Esophagus muscularis mucosa (tissue), 4 donors: ENCODE measurements around the gene JMJD7. TPM values are rescaled to one million over a fixed set of nuclear protein-coding genes. Genes with fewer than 3 reads are reported as not detected.

Source experiments
- DNase-seq: peaks from one replicate; pipeline ENCODE4 v3.0.0-alpha.2; 2017; ENCODE audit errors: extremely low spot score
- H3K27ac ChIP-seq, 4 donors: fragments of 200-600 bp; sonication (generic); replicated peaks in 1 of 4; 1 replicate in 3 of 4; 2 replicates in 1 of 4; pipeline ENCODE4 v1.5.1; 2016 to 2019; ENCODE audit warnings: mild to moderate bottlenecking in 1 of 4
- H3K27me3 ChIP-seq, 4 donors: fragments of 200-600 bp; sonication (generic); one replicate each; pipeline versions ENCODE4 v1.5.1 to v1.6.0; 2016 to 2019
- H3K36me3 ChIP-seq, 4 donors: fragments of 200-600 bp; sonication (generic); one replicate each; pipeline ENCODE4 v1.5.1; 2016 to 2019
- H3K4me1 ChIP-seq, 4 donors: fragments of 200-600 bp; sonication (generic); one replicate each; pipeline ENCODE4 v1.5.1; 2016 to 2019
- H3K4me3 ChIP-seq, 4 donors: fragments of 200-600 bp; sonication (generic); 1 replicate in 2 of 4; 2 replicates in 2 of 4; pipeline ENCODE4 v1.5.1; 2016 to 2019; ENCODE audit warnings: mild to moderate bottlenecking in 4 of 4, moderate library complexity in 1 of 4
- H3K9me3 ChIP-seq, 4 donors: fragments of 200-600 bp; sonication (generic); 1 replicate in 3 of 4; 2 replicates in 1 of 4; pipeline ENCODE4 v1.5.1; 2016 to 2019
- CTCF ChIP-seq, 3 experiments: fragments of 200-600 bp in 2 of 3; fragments of 450-650 bp in 1 of 3; sonication (generic) in 2 of 3; IDR thresholded peaks; one replicate each; pipeline ENCODE4 v1.5.1; 2017 to 2019; ENCODE audit warnings: antibody characterized with exemption in 3 of 3, mild to moderate bottlenecking in 2 of 3, moderate library complexity in 1 of 3
- EP300 ChIP-seq: sonication (generic); formaldehyde crosslinking; IDR thresholded peaks from one replicate; pipeline ENCODE4 v1.6.1; 2017; ENCODE audit warnings: antibody characterized with exemption
- POLR2A ChIP-seq: fragments of 450-650 bp; IDR thresholded peaks from one replicate; pipeline ENCODE4 v1.6.1; 2017; ENCODE audit warnings: antibody characterized with exemption, moderate library complexity, mild to moderate bottlenecking, low read depth
- POLR2AphosphoS5 ChIP-seq, 2 donors: sonication (generic); formaldehyde crosslinking; IDR thresholded peaks; one replicate each; pipeline ENCODE4 v1.6.1; 2017; ENCODE audit warnings: antibody characterized with exemption in 2 of 2
- WGBS: methylation state at CpG from one replicate; pipeline ENCODE4 v1.1.5; 2018; 5-methylcytosine and 5-hydroxymethylcytosine counted together
- intact Hi-C: fragments of 100-400 bp; cut with DNase I; formaldehyde crosslinking; loops from one replicate; pipeline ENCODE4 v1.15.1; 2023
- total RNA-seq, 4 donors: library from RNA; depleted of rRNA; stranded (reverse); fragments of >200 nt; gene quantifications; one replicate each; pipeline versions ENCODE4 v1.1.0 to v1.2.1, GENCODE V29; 2016

JMJD7 gene
- total RNA-seq, 4 donors from 2014 or later, result 6.2 to 9.6 (median 7.5) TPM

- intact Hi-C loops, result no loop called here
- H3K27me3 ChIP-seq, result no peaks in the 10 kb centered on the region
- TF ChIP-seq CTCF (IDR thresholded peaks at IDR 0.05) (no peak), EP300 (no peak), POLR2AphosphoS5 (IDR thresholded peaks at IDR 0.05) (no peak), POLR2A (no peak)
- H3K36me3 ChIP-seq, result no peaks in the 10 kb centered on the region
- DNase-seq, result no peak
- H3K4me3 ChIP-seq, result no peak overlapping the region
- no peak overlapping the region for H3K27ac ChIP-seq
- 81% methylated on average over 9 of the region's 9 CpGs for WGBS
- no peaks in the 10 kb centered on the region for H3K9me3 ChIP-seq
- no peaks in the 10 kb centered on the region for H3K4me1 ChIP-seq
Observed at GRCh38 chr15:41870689-41871081, 42.8 kb downstream of the JMJD7 start.

GRCh38 chr15:41871175-41871905 lies 43.4 kb downstream of the JMJD7 start:
- no peak for DNase-seq
- H3K27me3 ChIP-seq, result no peaks in the 10 kb centered on the region
- H3K36me3 ChIP-seq, result no peaks in the 10 kb centered on the region
- intact Hi-C loops, result no loop called here
- H3K4me1 ChIP-seq, result no peaks in the 10 kb centered on the region
- H3K4me3 ChIP-seq, result no peak overlapping the region
- no peak overlapping the region for H3K27ac ChIP-seq
- TF ChIP-seq CTCF (IDR thresholded peaks at IDR 0.05), result no peak
- H3K9me3 ChIP-seq, result no peaks in the 10 kb centered on the region
- 97% methylated on average over 10 of the region's 19 CpGs for WGBS

- H3K4me3 ChIP-seq, result no peak overlapping the region
- H3K27me3 ChIP-seq, result no peaks in the 10 kb centered on the region
- H3K9me3 ChIP-seq, result no peaks in the 10 kb centered on the region
- TF ChIP-seq POLR2A, result no peak
- no peak for TF ChIP-seq EP300
- TF ChIP-seq CTCF (IDR thresholded peaks at IDR 0.05), result no peak
- no peak for TF ChIP-seq POLR2AphosphoS5 (IDR thresholded peaks at IDR 0.05)
- WGBS, result 77% methylated on average over 2 of the region's 9 CpGs
- H3K4me1 ChIP-seq, result no peaks in the 10 kb centered on the region
- intact Hi-C loops, result no loop called here
- no peak overlapping the region for H3K27ac ChIP-seq
- H3K36me3 ChIP-seq, result no peaks in the 10 kb centered on the region
- DNase-seq, result no peak
Observed at GRCh38 chr15:41872166-41872747, 44.4 kb downstream of the JMJD7 start.

GRCh38 chr15:41873711-41874110 lies 45.8 kb downstream of the JMJD7 start:
- intact Hi-C loops, result no loop called here
- H3K4me1 ChIP-seq, result no peaks in the 10 kb centered on the region

More at GRCh38 chr15:41873711-41874110, 45.8 kb downstream of the JMJD7 start:
- no peaks in the 10 kb centered on the region for H3K9me3 ChIP-seq
- no peak overlapping the region for H3K27ac ChIP-seq
- no peak for TF ChIP-seq POLR2AphosphoS5 (IDR thresholded peaks at IDR 0.05)
- TF ChIP-seq EP300, result no peak
- no peak for TF ChIP-seq POLR2A
- TF ChIP-seq CTCF (IDR thresholded peaks at IDR 0.05), result no peak
- H3K4me3 ChIP-seq, result no peak overlapping the region
- no peaks in the 10 kb centered on the region for H3K36me3 ChIP-seq
- no peaks in the 10 kb centered on the region for H3K27me3 ChIP-seq
- no peak for DNase-seq
- 92% methylated on average over 8 of the region's 8 CpGs for WGBS
